K562 (cell line): ENCODE results near the gene AGAP1.

Source experiments
- LEF1 ChIP-seq: fragments of 450-650 bp; IDR thresholded peaks from 2 replicates; pipeline ENCODE4 v1.6.1; 2016; ENCODE audit warnings: mild to moderate bottlenecking
- SLC30A9 ChIP-seq: fragments of 250-450 bp; sonication (Bioruptor Pico); IDR thresholded peaks from 2 replicates; pipeline ENCODE4 v1.8.0; 2022; ENCODE audit warnings: mild to moderate bottlenecking, moderate library complexity
- ZNF274 ChIP-seq: IDR thresholded peaks from 2 replicates; pipeline ENCODE4 v1.6.1; 2011; ENCODE audit warnings: low read depth, mild to moderate bottlenecking, low read length, moderate library complexity, borderline replicate concordance

- TF ChIP-seq LEF1 (no peak), SLC30A9 (CRISPR knock-in tag) (no peak), ZNF274 (no peak)
These were observed 89.3 kb downstream of the AGAP1 start for GRCh38 chr2:235583144-235583543.
